Adipocyte (in vitro differentiated cells): ENCODE results near the gene SLC9A5.

Source experiments
- DNase-seq: peaks from one replicate; pipeline ENCODE4 v3.0.0-alpha.2; 2015; ENCODE audit warnings: low read depth
- H3K27me3 ChIP-seq: replicated peaks from 2 replicates; pipeline ENCODE4 v1.7.0; 2013; ENCODE audit warnings: mild to moderate bottlenecking, low read length, moderate library complexity; ENCODE audit not compliant: control insufficient read depth, insufficient read depth
- H3K36me3 ChIP-seq: 2 replicates; pipeline ENCODE4 v1.7.0; 2013; ENCODE audit warnings: low read length, mild to moderate bottlenecking, moderate library complexity; ENCODE audit not compliant: control insufficient read depth, insufficient read depth, severe bottlenecking
- H3K4me1 ChIP-seq: 2 replicates; pipeline ENCODE4 v1.7.0; 2013; ENCODE audit warnings: mild to moderate bottlenecking, low read length, moderate library complexity; ENCODE audit not compliant: control insufficient read depth, insufficient read depth
- H3K4me3 ChIP-seq: 2 replicates; pipeline ENCODE4 v1.7.0; 2013; ENCODE audit warnings: mild to moderate bottlenecking, low read length, moderate library complexity
- H3K9ac ChIP-seq: 2 replicates; pipeline ENCODE4 v1.7.0; 2013; ENCODE audit warnings: mild to moderate bottlenecking, low read length, moderate library complexity
- H3K9me3 ChIP-seq: 2 replicates; pipeline ENCODE4 v1.7.0; 2013; ENCODE audit warnings: mild to moderate bottlenecking, low read length, moderate library complexity; ENCODE audit not compliant: control insufficient read depth

Gene SLC9A5

GRCh38 chr16:67280090-67281015 is 31.6 kb downstream of the SLC9A5 start:
- H3K4me1 ChIP-seq, result peaks cover 33% of the 10 kb centered on the region
- no peaks in the 10 kb centered on the region for H3K9me3 ChIP-seq
- peak overlapping the region; percentile 40 for H3K9ac ChIP-seq
- no peak for DNase-seq
- no peaks in the 10 kb centered on the region for H3K27me3 ChIP-seq
- peak overlapping the region; percentile 67 for H3K4me3 ChIP-seq
- H3K36me3 ChIP-seq, result peaks cover 18% of the 10 kb centered on the region

DNA sequence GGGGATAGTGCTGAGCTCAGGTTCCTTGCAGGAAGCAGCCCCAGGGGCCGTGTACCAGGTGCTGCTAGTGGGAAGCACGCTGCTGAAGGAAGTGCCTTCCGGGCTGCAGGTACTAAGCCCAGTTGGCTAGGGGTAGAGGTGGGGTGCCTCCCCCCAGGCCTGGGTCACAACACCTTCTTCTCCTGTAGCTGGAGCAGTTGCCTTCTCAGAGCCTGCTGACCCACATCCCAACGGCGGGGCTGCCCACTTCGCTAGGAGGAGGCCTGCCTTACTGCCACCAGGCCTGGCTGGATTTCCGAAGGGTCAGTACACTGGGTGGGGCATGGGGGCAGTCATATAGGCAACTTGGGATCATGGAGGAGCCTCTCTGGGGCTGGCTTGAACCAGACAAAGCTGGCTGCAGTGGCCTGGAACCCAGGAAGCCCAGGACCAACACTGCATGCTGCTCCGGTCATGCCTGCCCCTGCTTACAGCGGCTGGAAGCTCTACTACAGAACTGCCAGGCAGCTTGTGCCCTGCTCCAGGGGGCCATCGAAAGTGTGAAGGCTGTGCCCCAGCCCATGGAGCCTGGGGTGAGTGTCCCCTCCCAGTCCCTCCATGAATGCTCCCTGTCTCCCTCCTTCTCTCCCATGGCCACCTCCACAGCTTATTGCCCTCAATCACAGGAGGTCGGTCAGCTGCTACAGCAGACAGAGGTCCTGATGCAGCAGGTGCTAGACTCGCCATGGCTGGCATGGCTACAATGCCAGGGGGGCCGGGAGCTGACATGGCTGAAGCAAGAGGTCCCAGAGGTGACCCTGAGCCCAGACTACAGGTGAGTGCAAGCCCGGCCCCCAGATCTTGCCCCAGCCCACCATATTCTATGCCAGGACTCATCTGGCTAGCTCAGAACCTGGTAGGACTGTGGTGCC is 33.0 kb downstream of the SLC9A5 start:
- no peaks in the 10 kb centered on the region for H3K27me3 ChIP-seq
- DNase-seq, result no peak
- H3K4me1 ChIP-seq, result peaks cover 26% of the 10 kb centered on the region
- no peak overlapping the region for H3K4me3 ChIP-seq
- no peak overlapping the region for H3K9ac ChIP-seq
- no peaks in the 10 kb centered on the region for H3K9me3 ChIP-seq
- peaks cover 15% of the 10 kb centered on the region for H3K36me3 ChIP-seq

- H3K4me3 ChIP-seq, result no peak overlapping the region
- no peaks in the 10 kb centered on the region for H3K9me3 ChIP-seq
- no peaks in the 10 kb centered on the region for H3K27me3 ChIP-seq
- H3K36me3 ChIP-seq, result peaks cover 19% of the 10 kb centered on the region
- H3K4me1 ChIP-seq, result peaks cover 20% of the 10 kb centered on the region
- H3K9ac ChIP-seq, result no peak overlapping the region
- no peak for DNase-seq
These were observed 33.6 kb downstream of the SLC9A5 start for GRCh38 chr16:67282447-67282805.

GRCh38 chr16:67283039-67283825 is 34.5 kb downstream of the SLC9A5 start:
- no peak overlapping the region for H3K4me3 ChIP-seq
- peaks cover 19% of the 10 kb centered on the region for H3K36me3 ChIP-seq
- no peak for DNase-seq
- no peak overlapping the region for H3K9ac ChIP-seq
- no peaks in the 10 kb centered on the region for H3K27me3 ChIP-seq
- peaks cover 12% of the 10 kb centered on the region for H3K4me1 ChIP-seq
- H3K9me3 ChIP-seq, result no peaks in the 10 kb centered on the region

DNA sequence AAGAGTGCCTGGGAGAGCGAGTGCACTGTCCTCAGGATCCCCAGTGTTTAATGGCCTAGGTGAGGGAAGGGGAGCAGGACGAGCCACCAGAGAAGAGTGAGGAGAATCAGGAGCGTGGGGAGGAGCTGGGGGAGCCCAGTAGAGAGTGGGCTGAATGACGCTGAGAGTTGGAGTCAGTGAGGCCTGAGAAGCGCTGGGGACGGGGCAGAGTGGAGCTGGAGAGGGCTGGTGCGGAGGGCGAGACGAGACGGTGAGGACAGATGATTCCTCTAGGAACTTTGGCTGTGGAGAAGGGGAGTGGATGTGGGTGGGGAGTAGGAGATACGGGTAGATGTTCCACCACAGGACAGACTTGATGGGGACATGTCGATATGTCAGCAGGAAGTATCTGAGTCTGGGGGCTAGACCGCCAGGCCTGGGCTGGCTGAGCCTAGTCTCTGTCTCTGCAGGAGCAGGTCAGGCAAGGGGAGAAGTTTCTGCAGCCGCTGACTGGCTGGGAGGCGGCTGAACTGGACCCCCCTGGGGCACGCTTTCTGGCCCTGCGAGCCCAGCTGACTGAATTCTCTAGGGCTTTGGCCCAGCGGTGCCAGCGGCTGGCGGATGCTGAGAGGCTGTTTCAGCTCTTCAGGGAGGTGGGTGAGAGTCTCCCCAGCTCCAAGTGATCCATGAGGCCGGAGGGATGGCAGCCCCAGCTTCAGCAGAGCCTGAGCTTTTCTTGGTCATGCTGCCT is 35.2 kb downstream of the SLC9A5 start:
- Histone ChIP-seq H3K9ac (no peak overlapping the region), H3K36me3 (peaks cover 19% of the 10 kb centered on the region), H3K9me3 (no peaks in the 10 kb centered on the region), H3K4me1 (peaks cover 5% of the 10 kb centered on the region), H3K4me3 (no peak overlapping the region), H3K27me3 (no peaks in the 10 kb centered on the region)
- no peak for DNase-seq

DNA sequence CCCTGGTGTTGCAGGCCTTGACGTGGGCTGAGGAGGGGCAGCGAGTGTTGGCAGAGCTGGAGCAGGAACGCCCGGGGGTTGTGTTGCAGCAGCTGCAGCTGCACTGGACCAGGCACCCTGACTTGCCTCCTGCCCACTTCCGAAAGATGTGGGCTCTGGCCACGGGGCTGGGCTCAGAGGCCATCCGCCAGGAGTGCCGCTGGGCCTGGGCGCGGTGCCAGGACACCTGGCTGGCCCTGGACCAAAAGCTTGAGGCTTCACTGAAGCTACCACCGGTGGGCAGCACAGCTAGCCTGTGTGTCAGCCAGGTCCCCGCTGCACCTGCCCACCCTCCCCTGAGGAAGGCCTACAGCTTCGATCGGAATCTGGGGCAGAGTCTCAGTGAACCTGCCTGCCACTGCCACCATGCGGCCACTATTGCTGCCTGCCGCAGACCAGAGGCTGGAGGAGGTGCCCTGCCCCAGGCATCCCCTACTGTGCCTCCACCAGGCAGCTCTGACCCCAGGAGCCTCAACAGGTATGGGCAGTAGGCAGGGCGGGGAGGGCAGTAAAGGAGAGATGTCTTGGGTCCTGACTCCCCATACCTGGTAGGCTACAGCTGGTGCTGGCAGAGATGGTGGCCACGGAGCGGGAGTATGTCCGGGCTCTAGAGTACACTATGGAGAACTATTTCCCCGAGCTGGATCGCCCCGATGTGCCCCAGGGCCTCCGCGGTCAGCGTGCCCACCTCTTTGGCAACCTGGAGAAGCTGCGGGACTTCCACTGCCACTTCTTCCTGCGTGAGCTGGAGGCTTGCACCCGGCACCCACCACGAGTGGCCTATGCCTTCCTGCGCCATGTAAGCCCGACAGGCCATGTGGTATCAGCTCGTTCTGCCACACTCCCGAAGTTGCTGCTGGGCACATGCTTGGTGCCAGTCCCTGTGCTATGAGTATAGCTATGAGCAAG is 36.2 kb downstream of the SLC9A5 start:
- Histone ChIP-seq H3K9ac (no peak overlapping the region), H3K4me3 (no peak overlapping the region), H3K4me1 (peaks cover 2% of the 10 kb centered on the region), H3K9me3 (no peaks in the 10 kb centered on the region), H3K36me3 (peaks cover 19% of the 10 kb centered on the region), H3K27me3 (no peaks in the 10 kb centered on the region)
- DNase-seq, result peak; percentile 48

DNA sequence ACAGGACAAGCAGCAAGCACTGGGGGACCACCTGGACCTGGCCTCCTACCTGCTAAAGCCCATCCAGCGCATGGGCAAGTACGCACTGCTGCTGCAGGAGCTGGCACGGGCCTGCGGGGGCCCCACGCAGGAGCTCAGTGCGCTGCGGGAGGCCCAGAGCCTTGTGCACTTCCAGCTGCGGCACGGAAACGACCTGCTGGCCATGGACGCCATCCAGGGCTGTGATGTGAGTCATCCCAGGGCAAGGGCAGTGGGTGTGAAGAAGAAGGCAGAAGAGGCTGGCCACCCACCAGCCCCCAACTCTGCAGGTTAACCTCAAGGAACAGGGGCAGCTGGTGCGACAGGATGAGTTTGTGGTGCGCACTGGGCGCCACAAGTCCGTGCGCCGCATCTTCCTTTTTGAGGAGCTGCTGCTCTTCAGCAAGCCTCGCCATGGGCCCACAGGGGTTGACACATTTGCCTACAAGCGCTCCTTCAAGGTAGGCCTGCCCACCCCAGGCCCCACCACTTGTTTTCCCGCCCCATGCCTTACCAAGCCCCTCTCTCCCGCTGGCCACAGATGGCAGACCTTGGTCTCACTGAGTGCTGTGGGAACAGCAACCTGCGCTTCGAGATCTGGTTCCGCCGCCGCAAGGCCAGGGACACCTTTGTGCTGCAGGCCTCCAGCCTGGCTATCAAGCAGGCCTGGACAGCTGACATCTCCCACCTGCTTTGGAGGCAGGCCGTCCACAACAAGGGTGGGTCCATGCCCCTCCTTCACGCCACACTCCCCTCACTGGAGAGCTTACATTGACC is 37.9 kb downstream of the SLC9A5 start:
- Histone ChIP-seq H3K4me3 (no peak overlapping the region), H3K4me1 (no peaks in the 10 kb centered on the region), H3K36me3 (peaks cover 19% of the 10 kb centered on the region), H3K9me3 (no peaks in the 10 kb centered on the region), H3K27me3 (no peaks in the 10 kb centered on the region), H3K9ac (no peak overlapping the region)
- no peak for DNase-seq

- no peak for DNase-seq
These were observed 39.2 kb downstream of the SLC9A5 start for GRCh38 chr16:67287960-67288359.

GRCh38 chr16:67291461-67291860 is 42.7 kb downstream of the SLC9A5 start:
- no peak for DNase-seq
- no peaks in the 10 kb centered on the region for H3K9me3 ChIP-seq

More at GRCh38 chr16:67287960-67288359, 39.2 kb downstream of the SLC9A5 start:
- Histone ChIP-seq H3K36me3 (peaks cover 12% of the 10 kb centered on the region), H3K9me3 (no peaks in the 10 kb centered on the region), H3K4me1 (no peaks in the 10 kb centered on the region), H3K9ac (no peak overlapping the region), H3K4me3 (no peak overlapping the region), H3K27me3 (no peaks in the 10 kb centered on the region)

More at GRCh38 chr16:67291461-67291860, 42.7 kb downstream of the SLC9A5 start:
- Histone ChIP-seq H3K27me3 (no peaks in the 10 kb centered on the region), H3K4me3 (no peak overlapping the region), H3K36me3 (peaks cover 8% of the 10 kb centered on the region), H3K4me1 (peaks cover 11% of the 10 kb centered on the region), H3K9ac (no peak overlapping the region)
